Effector CD8-positive, alpha-beta T cell (primary cell): ENCODE data around the gene DDO.
"Not testable (repeated sequence)": the region's sequence is repeated elsewhere in the genome, so short reads cannot be mapped to it uniquely, and the experiment has no call there.

Source experiments
- DNase-seq: peaks from one replicate; lab custom pipeline; 2025; lab: John Stamatoyannopoulos, UW

DDO gene

GRCh38 chr6:110368284-110368683 lies 47.1 kb downstream of the DDO start:
- DNase-seq: no peak

DNA sequence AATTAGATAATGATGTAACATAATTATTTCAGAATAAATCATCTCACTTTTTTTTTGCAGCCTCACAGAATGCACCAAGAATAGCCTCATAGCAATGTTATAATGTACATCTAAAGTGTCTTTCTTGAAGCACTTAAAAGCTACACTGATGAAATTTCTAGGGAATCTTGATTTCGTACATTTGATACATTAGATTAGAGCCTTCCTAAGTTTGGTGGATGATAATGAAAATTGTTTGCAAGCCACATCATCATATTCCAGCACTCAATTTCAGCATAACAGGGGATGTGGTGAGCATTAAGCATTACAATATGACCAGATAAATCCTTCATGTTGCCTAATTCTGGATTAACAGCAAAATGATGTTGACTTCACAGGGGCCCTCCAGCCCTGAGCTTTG lies 47.5 kb downstream of the DDO start:
- no peak for DNase-seq

DNA sequence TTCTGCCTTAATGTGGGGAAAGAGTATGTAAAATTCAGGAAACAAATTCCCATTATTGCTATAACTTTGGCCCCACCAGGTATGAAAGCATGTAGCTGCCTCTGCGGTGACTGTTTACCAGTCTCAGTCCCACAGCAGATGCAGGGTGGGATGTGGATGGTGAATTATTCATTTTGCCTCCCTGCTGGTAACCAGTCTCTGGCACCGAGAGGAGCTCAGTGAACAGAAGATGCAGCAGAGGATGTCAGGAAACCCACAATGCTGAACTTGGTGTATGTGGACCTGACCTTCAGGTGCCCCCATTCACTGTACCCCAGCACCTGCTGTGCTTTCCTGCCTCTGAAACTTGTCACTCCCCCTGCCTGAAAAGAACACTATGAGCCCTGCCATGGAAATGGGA lies 48.4 kb downstream of the DDO start:
- DNase-seq: no peak

DNA sequence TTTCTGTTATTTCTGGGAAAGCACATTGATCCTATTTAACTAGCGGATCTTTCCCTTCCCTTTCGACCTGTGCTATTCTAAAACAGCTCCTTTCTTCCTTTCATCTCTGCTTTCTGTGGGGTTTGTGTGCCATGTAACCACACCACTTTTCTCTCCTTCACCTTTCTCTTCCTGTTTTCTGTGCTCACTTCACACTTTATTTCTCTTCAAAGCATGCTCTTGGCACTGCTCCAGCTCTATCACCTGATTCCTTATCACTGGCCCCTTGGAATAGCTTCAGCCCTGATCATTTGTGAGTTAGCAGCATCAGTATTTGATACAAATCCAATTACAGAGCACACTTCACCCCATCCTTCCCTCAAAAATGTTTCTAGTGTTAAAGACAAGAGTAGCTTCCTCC lies 49.1 kb downstream of the DDO start:
- no peak for DNase-seq

GRCh38 chr6:110364364-110365105 lies 50.8 kb downstream of the DDO start:
- no peak for DNase-seq

DNA sequence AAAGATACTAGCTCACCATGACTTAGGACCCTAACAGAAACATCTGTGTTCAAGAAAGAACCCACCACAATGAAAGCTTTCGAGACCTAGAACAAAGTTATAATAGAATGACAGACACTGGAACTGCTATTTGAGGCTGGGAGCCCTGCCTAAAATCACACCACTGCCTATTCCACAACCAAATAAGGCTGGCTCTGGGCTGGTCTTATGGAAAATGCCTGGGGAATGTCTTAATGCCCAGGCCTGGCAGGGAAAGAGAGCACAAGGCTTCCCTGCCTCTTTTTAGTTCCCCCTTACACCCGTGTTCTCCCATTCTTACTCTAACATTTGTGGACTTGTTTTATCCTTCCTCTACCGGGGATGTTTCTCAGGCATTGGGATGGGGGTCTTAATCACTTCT lies 51.6 kb downstream of the DDO start:
- DNase-seq: no peak

DNA sequence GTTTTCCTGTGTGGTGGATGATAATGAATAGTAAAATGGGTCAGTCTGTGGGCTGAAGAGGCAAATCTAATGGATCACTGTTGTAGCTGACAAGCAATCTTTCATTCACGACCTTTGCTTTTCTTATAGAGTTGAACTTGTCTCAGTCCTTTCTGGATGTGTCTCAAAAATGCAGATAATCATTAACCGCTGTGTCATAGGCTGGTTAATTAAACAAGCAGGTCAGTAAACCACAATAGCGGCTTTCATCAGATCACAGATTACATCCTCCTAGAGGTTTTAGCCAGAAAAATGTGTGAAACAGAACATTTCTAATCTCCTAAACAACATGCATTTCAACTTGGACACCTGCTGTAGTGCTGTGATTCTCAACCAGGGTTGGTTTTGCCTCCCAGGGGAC lies 54.7 kb downstream of the DDO start:
- no peak for DNase-seq

DNA sequence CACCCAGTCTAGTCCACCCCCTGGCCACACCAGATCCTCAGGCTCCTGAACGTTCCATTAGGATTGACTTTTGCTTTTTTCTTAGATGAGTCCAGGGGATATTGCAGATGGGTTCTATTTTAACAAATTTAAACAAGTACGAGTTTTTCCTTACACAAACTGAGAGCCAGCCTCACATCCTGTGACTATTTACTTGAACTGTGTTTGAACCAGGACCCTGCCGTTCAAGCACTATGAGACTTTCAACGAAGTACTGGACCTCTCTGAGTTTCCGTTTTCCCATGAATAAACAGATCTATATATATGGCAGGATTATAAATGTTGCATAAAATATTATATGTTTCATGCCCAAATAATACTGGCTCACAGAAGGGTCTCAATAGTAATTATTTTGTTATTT lies 55.8 kb downstream of the DDO start:
- DNase-seq: no peak

DNA sequence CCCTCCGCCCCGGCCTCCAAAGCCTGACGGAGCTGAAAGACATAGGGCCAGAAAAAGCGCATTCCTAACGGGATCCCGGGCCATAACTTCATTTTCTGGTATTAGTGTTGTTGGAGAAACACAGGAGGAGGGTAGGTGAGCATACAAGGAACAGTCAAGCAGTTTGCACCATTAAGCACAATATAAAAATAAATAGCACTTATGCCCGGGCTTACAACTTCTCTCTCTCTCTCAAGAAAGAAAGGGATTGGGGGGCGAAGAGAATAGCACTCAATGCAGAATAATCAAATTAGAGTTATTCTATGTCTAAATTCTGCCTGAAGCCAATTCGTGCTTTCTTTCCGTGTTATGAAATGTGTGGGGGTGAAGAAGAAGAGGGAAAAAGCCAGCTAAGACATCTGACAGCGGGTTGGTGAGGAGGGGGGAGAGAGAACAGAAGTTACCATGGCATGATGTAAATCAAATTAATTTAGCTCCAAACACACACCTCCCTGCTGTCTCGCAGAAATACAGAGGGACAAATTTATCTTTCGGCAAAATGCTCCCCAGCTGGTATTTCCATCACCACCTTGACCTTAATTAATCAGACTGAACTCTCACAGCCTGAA lies 56.7 kb downstream of the DDO start:
- DNase-seq: no peak

DNA sequence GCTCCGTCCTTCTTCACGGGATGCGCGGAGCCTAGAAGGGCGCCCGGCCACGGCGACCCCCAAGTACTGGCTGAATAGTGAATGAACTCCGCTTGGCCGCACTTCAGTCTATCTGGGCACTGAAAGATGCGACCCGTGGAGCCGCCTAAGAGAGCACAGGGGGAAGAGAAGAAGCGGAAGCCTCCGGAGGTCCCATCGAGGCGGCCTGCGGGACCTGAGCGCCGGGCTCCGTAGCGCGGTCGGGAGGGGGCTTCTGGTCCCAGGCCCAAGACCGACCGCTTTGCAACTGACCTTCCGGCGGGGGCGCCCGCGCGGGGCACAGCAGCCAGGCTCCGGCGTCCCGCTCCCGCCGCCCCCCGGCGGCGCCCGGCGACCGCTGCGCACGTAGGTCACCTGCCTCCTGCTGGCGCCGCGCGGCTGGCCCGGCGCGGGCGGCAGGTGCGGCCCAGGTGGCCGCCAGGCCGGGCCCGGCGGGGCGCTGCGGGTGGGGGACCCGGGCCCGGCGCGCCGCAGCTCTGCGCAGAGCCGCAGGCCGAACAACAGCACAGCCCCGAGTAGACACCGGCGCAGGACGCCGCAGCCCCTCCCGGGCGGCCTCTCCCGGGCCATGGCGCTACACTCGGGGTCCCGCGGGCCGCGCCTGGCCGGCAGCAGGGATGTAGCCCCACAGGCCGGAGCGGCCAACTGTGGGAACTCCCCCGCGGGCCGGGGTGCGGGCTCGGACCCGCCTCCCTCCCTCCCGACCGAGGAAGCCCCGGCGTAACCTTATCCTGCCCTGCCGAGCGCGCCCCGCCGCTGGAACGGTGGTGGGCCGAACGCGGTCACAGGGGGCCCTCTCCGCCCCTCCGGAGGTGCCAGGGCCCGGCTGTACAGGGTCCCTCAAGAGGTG lies 57.5 kb downstream of the DDO start, which contains the start of gene METTL24:
Gene METTL24 (minus strand): TSS at position 686 of the 889 bp plus-strand sequence. CDS start 77 bp downstream, at position 609.
- DNase-seq: no peak

DNA sequence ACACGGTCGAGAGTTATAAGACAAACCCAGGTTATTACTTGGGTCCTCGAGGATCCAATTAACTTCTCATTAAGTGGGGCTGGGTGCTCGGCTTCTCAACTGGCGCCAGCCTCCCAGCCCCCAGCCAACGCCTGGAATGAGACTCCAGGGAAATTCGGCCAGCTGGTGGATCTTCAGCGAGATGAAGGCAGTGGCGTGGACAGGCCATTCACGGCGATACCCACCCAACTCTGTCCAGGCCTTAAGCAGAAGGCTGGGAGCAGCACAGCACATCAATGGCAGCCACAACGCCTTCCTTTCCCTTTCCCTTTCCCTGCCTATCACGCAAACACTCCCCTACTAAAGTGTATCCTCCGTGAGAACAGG lies 58.1 kb downstream of the DDO start:
- no peak for DNase-seq

GRCh38 chr6:110356778-110357177 lies 58.6 kb downstream of the DDO start:
- no peak for DNase-seq

GRCh38 chr6:110355727-110356126 lies 59.6 kb downstream of the DDO start:
- no peak for DNase-seq

GRCh38 chr6:110355022-110355421 lies 60.4 kb downstream of the DDO start:
- no peak for DNase-seq

- DNase-seq: no peak
These were observed 61.2 kb downstream of the DDO start for GRCh38 chr6:110354153-110354552.

GRCh38 chr6:110353457-110354001 lies 61.8 kb downstream of the DDO start:
- DNase-seq: no peak

DNA sequence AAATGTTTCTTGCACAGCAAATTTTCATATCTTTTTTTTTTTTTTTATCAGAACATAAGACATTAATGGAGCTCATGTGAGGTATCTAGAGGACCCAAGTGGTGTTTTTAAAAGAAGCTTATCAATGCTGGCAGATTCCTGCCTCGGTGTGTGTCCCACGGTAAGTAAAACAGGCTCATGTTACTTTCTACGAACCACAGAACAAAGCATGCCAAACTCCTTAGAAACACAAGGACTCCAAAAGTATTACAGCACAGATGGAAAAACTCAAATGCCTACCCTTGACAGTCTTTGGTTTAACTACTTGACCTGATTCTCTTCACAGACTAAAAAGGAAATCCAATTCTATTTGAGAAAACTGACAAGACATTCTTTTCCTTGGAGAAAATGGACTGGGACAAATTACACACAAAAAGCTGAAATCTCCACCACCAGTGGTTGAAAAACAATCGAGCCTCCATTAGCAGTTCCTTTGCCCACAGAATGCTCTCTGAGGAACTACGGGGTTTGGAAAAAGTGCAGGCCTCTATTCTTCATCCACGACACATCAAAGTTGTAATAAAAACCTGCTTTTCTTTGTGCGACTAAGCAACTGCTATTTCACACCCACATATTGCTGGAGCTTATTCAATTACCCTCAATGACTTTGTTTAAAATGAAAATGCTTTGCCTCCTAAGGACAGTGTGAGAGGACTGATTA lies 62.7 kb downstream of the DDO start:
- DNase-seq: no peak

- no peak for DNase-seq
These were observed 63.4 kb downstream of the DDO start for GRCh38 chr6:110351986-110352385.

DNA sequence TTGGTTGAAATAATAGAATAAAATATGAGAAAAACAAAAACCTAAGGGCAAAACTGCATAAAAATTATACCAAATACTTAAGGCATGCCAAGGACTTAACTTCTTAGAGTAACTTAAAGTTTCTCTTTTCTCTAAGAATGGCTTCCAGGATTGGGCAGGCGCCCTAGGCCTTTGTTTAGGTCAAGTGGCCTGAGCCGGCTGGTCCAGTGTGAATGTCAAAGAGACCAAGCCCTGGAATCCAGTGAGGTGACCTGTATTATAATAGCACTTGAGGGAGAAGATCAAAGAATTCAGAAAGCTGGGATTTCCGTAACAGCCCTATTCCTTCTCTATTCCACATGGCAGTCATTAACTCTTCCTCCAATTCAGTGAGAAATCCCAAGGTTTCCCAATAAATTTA lies 63.8 kb downstream of the DDO start:
- DNase-seq: no peak

DNA sequence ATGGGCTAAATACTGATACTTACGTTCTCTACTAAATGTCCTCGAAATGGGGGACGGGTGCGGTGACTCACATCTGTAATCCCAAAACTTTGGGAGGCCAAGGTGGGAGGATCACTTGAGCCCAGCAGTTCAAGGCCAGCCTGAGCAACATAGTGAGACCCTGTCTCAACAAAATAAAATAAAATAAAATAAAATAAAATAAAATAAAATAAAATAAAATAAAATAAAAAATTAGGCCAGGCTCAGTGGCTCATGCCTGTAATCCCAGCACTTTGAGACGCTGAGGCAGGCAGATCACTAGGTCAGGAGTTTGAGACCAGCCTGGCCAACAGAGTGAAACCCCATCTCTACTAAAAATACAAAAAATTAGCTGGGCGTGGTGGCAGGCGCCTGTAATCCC lies 64.8 kb downstream of the DDO start:
- not testable (repeated sequence) for DNase-seq

- no peak for DNase-seq
These were observed 66.2 kb downstream of the DDO start for GRCh38 chr6:110348961-110349690.
